Measurements from ENCODE around the gene CFAP107.
"Not testable (repeated sequence)": the region's sequence is repeated elsewhere in the genome, so short reads cannot be mapped to it uniquely, and the experiment has no call there.

Gene CFAP107

GRCh38 chr1:12781488-12781887, 35.5 kb downstream of the CFAP107 start:
- DNase-seq: not testable (repeated sequence)

DNA sequence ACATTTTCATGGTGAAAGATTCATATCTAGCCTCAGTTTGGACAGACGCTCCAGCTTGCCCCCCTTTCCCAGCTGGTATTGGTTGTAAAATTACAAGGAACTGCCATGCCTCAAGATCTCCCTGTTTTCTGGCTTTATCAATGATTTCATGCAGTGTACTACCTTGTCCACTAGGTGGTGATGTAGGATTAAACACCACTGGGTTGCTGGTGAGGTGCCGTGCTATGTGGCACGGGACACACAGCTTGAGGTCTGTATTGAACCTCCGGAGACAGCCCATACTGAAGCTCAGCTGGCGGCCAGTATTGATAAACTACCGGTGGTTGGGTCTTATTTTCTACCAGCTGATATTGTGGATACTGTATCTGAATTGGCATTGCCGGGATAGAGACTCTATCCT, 37.8 kb downstream of the CFAP107 start:
- DNase-seq: not testable (repeated sequence)

- not testable (repeated sequence) for DNase-seq
Measured at GRCh38 chr1:12784729-12785128, 38.7 kb downstream of the CFAP107 start.

- DNase-seq: not testable (repeated sequence)
Measured at GRCh38 chr1:12791097-12791496, 45.1 kb downstream of the CFAP107 start, which contains the start of gene PRAMEF1. Gene PRAMEF1, plus strand, starts transcription at chr1:12791397. Its CDS starts 1,831 bp downstream, at chr1:12793228.

DNA sequence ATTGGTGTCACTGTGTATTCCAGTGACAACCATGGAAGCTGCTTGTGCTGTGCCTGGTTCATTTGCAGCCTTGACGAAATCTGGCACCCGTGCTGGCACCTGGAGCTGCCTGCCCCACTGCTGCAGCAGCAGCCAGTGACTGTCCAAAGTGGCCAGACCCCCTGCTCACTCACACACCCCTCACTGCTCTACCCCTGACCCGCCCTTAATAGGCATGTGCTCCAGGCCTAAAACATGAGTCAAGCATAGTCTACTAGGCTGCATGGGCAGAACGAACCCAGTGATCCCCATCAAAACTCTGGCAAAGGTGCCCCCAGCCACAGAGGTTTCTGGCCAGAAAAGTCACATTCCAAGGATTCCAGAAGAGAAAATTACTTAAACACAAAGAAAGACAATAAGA, 52.9 kb downstream of the CFAP107 start:
- DNase-seq: no peak

- DNase-seq: no peak
Measured at GRCh38 chr1:12799730-12800129, 53.7 kb downstream of the CFAP107 start.

DNA sequence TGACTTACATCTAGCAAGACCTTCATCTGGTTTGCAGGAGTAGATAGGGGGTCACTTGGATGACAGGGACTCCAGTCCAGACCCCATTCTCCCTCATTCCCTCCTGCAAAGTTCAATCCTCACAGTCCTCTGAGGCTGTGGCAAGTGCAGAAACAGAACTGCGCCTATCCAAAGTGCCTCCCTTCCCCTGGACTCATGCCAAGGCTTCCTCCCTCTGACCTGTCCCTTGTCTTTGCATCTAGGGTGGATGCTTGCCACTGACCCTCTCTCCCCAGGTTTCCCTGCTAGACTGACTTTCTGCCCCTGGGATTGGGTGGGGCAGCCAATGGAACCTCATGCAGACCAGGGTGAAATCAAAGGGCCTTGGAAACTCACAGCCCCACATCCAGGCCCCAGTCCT, 63.9 kb downstream of the CFAP107 start:
- DNase-seq: no peak

GRCh38 chr1:12810691-12811408, 64.8 kb downstream of the CFAP107 start:
- DNase-seq: no peak

DNA sequence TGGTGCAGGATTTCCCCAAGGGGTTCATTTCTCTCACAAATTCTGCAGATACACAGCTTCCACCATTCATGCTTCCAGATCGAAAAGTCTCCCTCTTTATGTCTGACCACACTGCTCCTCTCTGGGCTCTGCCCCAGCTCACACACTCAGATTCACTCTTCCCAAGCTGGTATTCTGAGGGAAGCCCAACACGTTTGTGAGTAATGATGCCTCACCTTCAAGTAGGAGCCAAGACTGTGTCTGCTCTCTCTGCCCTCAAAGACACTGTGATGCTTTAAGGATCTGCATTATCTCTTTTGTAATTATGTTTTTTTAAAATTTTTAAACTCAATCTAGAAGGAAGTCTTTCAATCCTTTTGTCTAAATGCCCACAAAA, 65.4 kb downstream of the CFAP107 start:
- DNase-seq: no peak

Data from stimulated activated CD4-positive, alpha-beta T cell treated with anti-CD3 and anti-CD28 coated beads, Interleukin-12 subunit alpha, Interleukin-12 subunit beta, amount 100 ng/mL, for 4 hours (primary cell).